ENCODE results near the gene TRIB2. TPM values are rescaled to one million over a fixed set of nuclear protein-coding genes. Genes with fewer than 3 reads are reported as not detected.

TRIB2 gene
- total RNA-seq, 1 experiment from 2014 or later = 6.2 TPM

GRCh38 chr2:12688091-12688490 lies 28.6 kb upstream of the TRIB2 start:
- no peak for DNase-seq
- no peaks in the 10 kb centered on the region for H3K27me3 Mint-ChIP-seq (ENCODE audit: unreplicated experiment)
- CTCF ChIA-PET = no interaction called here
- H3K27ac Mint-ChIP-seq (ENCODE audit: unreplicated experiment) = no peak overlapping the region
- H3K9me3 Mint-ChIP-seq (ENCODE audit: low read depth, unreplicated experiment) = peaks cover 4% of the 10 kb centered on the region
- TF ChIP-seq CTCF (IDR thresholded peaks at IDR 0.05; ENCODE audit: unreplicated experiment) = no peak
- intact Hi-C loops (cut with micrococcal nuclease; ENCODE audit: unreplicated experiment) = no loop called here
- peaks cover 14% of the 10 kb centered on the region for H3K4me1 Mint-ChIP-seq (ENCODE audit: low read depth, unreplicated experiment)
- BruUV-seq (replicated peaks) = no TSS peak
- H3K4me3 Mint-ChIP-seq (ENCODE audit: low read depth, unreplicated experiment) = no peak overlapping the region
- peaks cover 5% of the 10 kb centered on the region for H3K36me3 Mint-ChIP-seq (ENCODE audit: insufficient read depth, unreplicated experiment)

DNA sequence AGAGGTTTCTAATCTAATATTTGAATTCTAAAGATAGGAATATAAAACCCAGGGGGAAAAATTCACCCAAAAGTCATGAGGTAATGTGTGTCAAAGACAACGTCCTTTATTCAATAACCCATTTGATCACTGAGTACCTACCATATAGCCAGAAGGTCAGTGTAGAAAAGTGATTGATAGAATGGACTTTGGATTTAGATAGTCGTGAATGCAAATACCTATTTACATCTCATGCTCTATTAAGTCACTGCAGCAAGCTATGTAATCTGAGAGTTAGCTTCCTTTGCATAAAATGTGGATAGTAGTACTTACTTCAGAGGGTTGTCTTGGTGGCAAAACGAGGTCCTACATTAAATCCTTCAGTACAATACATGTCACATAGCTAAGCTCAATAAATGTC lies 27.8 kb upstream of the TRIB2 start:
- H3K36me3 Mint-ChIP-seq (ENCODE audit: insufficient read depth, unreplicated experiment) = peaks cover 5% of the 10 kb centered on the region

DNA sequence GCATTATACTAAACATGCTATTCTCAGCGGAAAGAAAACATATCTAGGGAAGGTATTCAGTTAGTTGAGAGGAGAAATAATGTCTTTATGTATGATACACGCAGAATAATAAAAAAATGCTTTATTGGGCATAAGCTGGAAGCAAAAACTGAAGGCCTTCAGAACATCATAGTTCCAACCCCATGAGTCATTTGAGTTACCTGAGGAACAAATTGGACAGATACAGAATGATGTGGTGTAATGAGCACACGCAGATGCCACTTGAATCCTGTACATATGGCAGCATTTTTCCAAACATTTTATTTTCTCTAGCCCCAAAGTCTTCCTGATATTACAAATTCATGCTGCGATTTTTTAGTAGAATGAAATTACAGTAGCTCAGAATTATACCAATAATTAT lies 23.2 kb upstream of the TRIB2 start:
- Mint-ChIP-seq H3K9me3 (ENCODE audit: low read depth, unreplicated experiment) (peaks cover 4% of the 10 kb centered on the region), H3K4me1 (ENCODE audit: low read depth, unreplicated experiment) (peaks cover 21% of the 10 kb centered on the region), H3K27ac (ENCODE audit: unreplicated experiment) (no peak overlapping the region), H3K36me3 (ENCODE audit: insufficient read depth, unreplicated experiment) (no peaks in the 10 kb centered on the region), H3K4me3 (ENCODE audit: low read depth, unreplicated experiment) (no peak overlapping the region), H3K27me3 (ENCODE audit: unreplicated experiment) (no peaks in the 10 kb centered on the region)
- CTCF ChIA-PET = no interaction called here
- DNase-seq = no peak
- no TSS peak for BruUV-seq (replicated peaks)
- intact Hi-C loops (cut with micrococcal nuclease; ENCODE audit: unreplicated experiment) = no loop called here
- no peak for TF ChIP-seq CTCF (IDR thresholded peaks at IDR 0.05; ENCODE audit: unreplicated experiment)

More for the DNA sequence above, 27.8 kb upstream of the TRIB2 start:
- intact Hi-C loops (cut with micrococcal nuclease; ENCODE audit: unreplicated experiment) = no loop called here
- BruUV-seq (replicated peaks) = no TSS peak
- H3K27me3 Mint-ChIP-seq (ENCODE audit: unreplicated experiment) = no peaks in the 10 kb centered on the region
- no peak for TF ChIP-seq CTCF (IDR thresholded peaks at IDR 0.05; ENCODE audit: unreplicated experiment)
- peaks cover 11% of the 10 kb centered on the region for H3K4me1 Mint-ChIP-seq (ENCODE audit: low read depth, unreplicated experiment)
- H3K4me3 Mint-ChIP-seq (ENCODE audit: low read depth, unreplicated experiment) = no peak overlapping the region
- CTCF ChIA-PET = no interaction called here
- H3K9me3 Mint-ChIP-seq (ENCODE audit: low read depth, unreplicated experiment) = peaks cover 4% of the 10 kb centered on the region
- DNase-seq = no peak
- H3K27ac Mint-ChIP-seq (ENCODE audit: unreplicated experiment) = no peak overlapping the region

GRCh38 chr2:12694990-12695774 lies 21.6 kb upstream of the TRIB2 start:
- peaks cover 4% of the 10 kb centered on the region for H3K9me3 Mint-ChIP-seq (ENCODE audit: low read depth, unreplicated experiment)
- BruUV-seq (replicated peaks) = no TSS peak
- intact Hi-C loops (cut with micrococcal nuclease; ENCODE audit: unreplicated experiment) = loop anchor here (5.0 kb wide), 1 partner anchor 88 kb away; no protein-coding TSS in a partner anchor
- no peak overlapping the region for H3K27ac Mint-ChIP-seq (ENCODE audit: unreplicated experiment)
- no peaks in the 10 kb centered on the region for H3K36me3 Mint-ChIP-seq (ENCODE audit: insufficient read depth, unreplicated experiment)
- H3K4me3 Mint-ChIP-seq (ENCODE audit: low read depth, unreplicated experiment) = no peak overlapping the region
- no peak for DNase-seq
- CTCF ChIA-PET = no interaction called here
- no peak for TF ChIP-seq CTCF (IDR thresholded peaks at IDR 0.05; ENCODE audit: unreplicated experiment)
- no peaks in the 10 kb centered on the region for H3K27me3 Mint-ChIP-seq (ENCODE audit: unreplicated experiment)
- peaks cover 32% of the 10 kb centered on the region for H3K4me1 Mint-ChIP-seq (ENCODE audit: low read depth, unreplicated experiment)
